Heart left ventricle (tissue), 13 donors: Measurements from ENCODE around the gene RFX7.

Source experiments
- CTCF ChIP-seq, 12 donors: fragments of 200-600 bp; sonication (generic) in 4 of 12; IDR thresholded peaks; one replicate each; pipeline versions ENCODE4 v1.5.0 to v1.8.0; 2018 to 2022; ENCODE audit warnings: antibody characterized with exemption in 12 of 12, mild to moderate bottlenecking in 5 of 12
- POLR2A ChIP-seq, 2 donors: fragments of 450-650 bp; IDR thresholded peaks; one replicate each; pipeline ENCODE4 v1.6.1; 2017; ENCODE audit warnings: antibody characterized with exemption in 2 of 2, mild to moderate bottlenecking in 2 of 2, moderate library complexity in 2 of 2
- donor health status: ischemic (EF 13 %, LVEDD 7.1; RV severe dilation, severe dysfunction).
- donor health status: DM: no; HTN: yes; CAD: no.
- donor health status: DM: no; HTN: no; CAD: no.
- donor health status: ischemic (EF 25% LVEDD 6.9; RV normal size, moderate dysfunction).
- donor health status: ischemic (EF 25% LVEDD 5.7; RV mildly dilated, moderate dysfunction).
- donor health status: ischemic (EF 35%, LVEDD 5.7; RV mildly dilated, moderate dysfunction).
- donor health status: nonischemic (EF 11% LVEDD 7.7; RV severe dilation, severe dysfunction).
- donor health status: DM: yes; HTN: yes; CAD: no.
- donor health status: PGD.
- donor health status: ischemic (EF 29% LVEDD 5.4; RV normal size, mild dysfunction).
- donor health status: nonischemic (EF 23%, LVEDD 6.1; RV moderate dilation, normal function).

DNA sequence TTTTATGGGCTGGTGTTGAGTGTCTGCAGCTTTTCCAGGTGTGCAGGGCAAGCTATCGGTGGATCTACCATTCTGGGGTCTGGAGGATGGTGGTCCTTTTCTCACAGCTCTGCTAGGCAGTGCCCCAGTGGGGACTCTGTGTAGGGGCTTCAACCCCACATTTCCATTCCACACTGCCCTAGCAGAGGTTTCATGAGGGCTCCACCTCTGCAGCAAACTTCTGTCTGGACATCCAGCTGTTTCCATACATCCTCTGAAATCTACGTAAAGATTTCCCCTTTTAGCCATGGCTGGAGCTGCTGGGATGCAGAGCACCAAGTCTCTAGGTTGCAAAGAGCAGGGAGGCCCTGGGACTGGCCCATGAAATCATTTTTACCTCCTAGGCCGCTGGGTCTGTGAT lies 11.6 kb downstream of the RFX7 start:
- TF ChIP-seq CTCF (IDR thresholded peaks at IDR 0.05) = no peak
- no peak for TF ChIP-seq POLR2A (IDR thresholded peaks at IDR 0.05)
